ENCODE results near the gene POLR3K. TPM values are rescaled to one million over a fixed set of nuclear protein-coding genes. Genes with fewer than 3 reads are reported as not detected.
A peak's percentile ranks its signal among the peaks of the same experiment; 100 is the strongest.

Gene POLR3K
- total and polyA plus RNA-seq, 2 donors (not counting 3 experiments of a cell fraction or from before 2014, with no cell fraction given): 20.6 to 33.2 TPM

GRCh38 chr16:76535-77272, 23.3 kb upstream of the POLR3K start:
- H3K36me3 ChIP-seq (ENCODE audit: control insufficient read depth in 2 of 2, extremely low read depth in 1 of 2, insufficient read depth in 2 of 2, low read length in 2 of 2): peaks cover 4 to 7% of the 10 kb centered on the region in 2 experiments
- peak overlapping the region; percentile 94 for H3K9ac ChIP-seq (replicated peaks; ENCODE audit: extremely low read depth, insufficient read depth, low read length)
- H3K27me3 ChIP-seq (ENCODE audit: control insufficient read depth in 2 of 2, insufficient read depth in 2 of 2, low read length in 2 of 2): no peaks in the 10 kb centered on the region
- H3K9me1 ChIP-seq (replicated peaks; ENCODE audit: control insufficient read depth, extremely low read depth, insufficient read depth, low read length): no peaks in the 10 kb centered on the region
- FAIRE-seq (peak; percentile 89), DNase-seq (ENCODE audit: low read depth, low spot score) (peak; percentile 75)
- H2AFZ ChIP-seq (ENCODE audit: low read depth, low read length): no peak overlapping the region
- BruUV-seq (replicated peaks): no TSS peak
- peaks cover 35% of the 10 kb centered on the region for H3K4me1 ChIP-seq (ENCODE audit: control insufficient read depth, extremely low read depth, insufficient read depth, low read length)
- H4K20me1 ChIP-seq (replicated peaks; ENCODE audit: control insufficient read depth, extremely low read depth, insufficient read depth, low read length): no peaks in the 10 kb centered on the region
- H3K9me3 ChIP-seq (replicated peaks; ENCODE audit: control insufficient read depth, insufficient read depth, low read length): no peaks in the 10 kb centered on the region
- no peak overlapping the region for H3K4me3 ChIP-seq (replicated peaks in 1 of 3; ENCODE audit: insufficient read depth in 1 of 3, low read depth in 1 of 3, low read length in 3 of 3)
- H3K4me2 ChIP-seq (ENCODE audit: insufficient read depth, low read length): peak overlapping the region; percentile 50
- peaks cover 6% of the 10 kb centered on the region for H3K79me2 ChIP-seq (ENCODE audit: control insufficient read depth, insufficient read depth, low read length)
- H3K27ac ChIP-seq (ENCODE audit: insufficient read depth, low read depth, low read length): peak overlapping the region; percentile 92
- ChIA-PET CTCF (interaction anchor here (1.0 to 18.5 kb wide), 3 partner anchors 11 to 30 kb away, joined by 6 to 790 read pairs (median 63); no protein-coding TSS in a partner anchor), POLR2A (no interaction called here)
- intact Hi-C loops (cut with micrococcal nuclease) (loop anchor here (1.0 to 2.0 kb wide), 2 partner anchors 8 to 24 kb away; partner anchors contain the start of genes POLR3K and SNRNP25), dilution Hi-C loops (cut with MboI; ENCODE audit: extremely low pct_ligation_motif_present, low sequenced_read_pairs) (no loop called here)
- no peak for TF ChIP-seq CTCF (IDR thresholded peaks at IDR 0.05; ENCODE audit: extremely low read depth in 1 of 2, insufficient read depth in 1 of 2, low read depth in 1 of 2, low read length in 2 of 2)
- TF ChIP-seq MAX (IDR thresholded peaks at IDR 0.05; ENCODE audit: insufficient read depth, insufficient read length): no peak
- TF ChIP-seq POLR2A (IDR thresholded peaks at IDR 0.05; ENCODE audit: low read depth, low read length): peak; percentile 32
- peak; percentile 79 for TF ChIP-seq POLR2AphosphoS5 (IDR thresholded peaks at IDR 0.05; ENCODE audit: insufficient read depth, low read depth, low read length)
- no peak for TF ChIP-seq MYC (IDR thresholded peaks at IDR 0.05; ENCODE audit: low read depth, low read length)
- peak; percentile 87 for TF ChIP-seq FOS (IDR thresholded peaks at IDR 0.05; ENCODE audit: borderline replicate concordance, insufficient read depth, low read length)
- no peak for TF ChIP-seq EZH2 (IDR thresholded peaks at IDR 0.05; ENCODE audit: borderline replicate concordance, low read depth, low read length, severe bottlenecking)
- peak; percentile 89 for TF ChIP-seq GATA2 (IDR thresholded peaks at IDR 0.05; ENCODE audit: insufficient read depth, insufficient read length, low read depth, low read length)
- TF ChIP-seq JUN (IDR thresholded peaks at IDR 0.05; ENCODE audit: borderline replicate concordance, insufficient read depth, insufficient read length, low read depth): no peak

All from endothelial cell of umbilical vein (primary cell).